Caco-2 (cell line): ENCODE measurements around the gene MAD1L1. TPM values are rescaled to one million over a fixed set of nuclear protein-coding genes. Genes with fewer than 3 reads are reported as not detected.

Experiments used
- BruUV-seq: library from RNA; stranded (reverse); fragments of 400-500 nt; replicated peaks from 2 replicates; lab custom pipeline; 2021; lab: Mats Ljungman, UMichigan
- CTCF ChIA-PET: fragments of 300-600 bp; sonication (Branson Sonifier 250); formaldehyde crosslinking; loops from one replicate; lab custom pipeline; 2022; ENCODE audit warnings: antibody characterized with exemption; lab: Charles Lee
- POLR2A ChIA-PET: fragments of 300-600 bp; sonication (Branson Sonifier 250); formaldehyde crosslinking; loops from one replicate; lab custom pipeline; 2022; ENCODE audit warnings: antibody characterized with exemption; lab: Charles Lee
- DNase-seq, 2 experiments: peaks; one replicate each; pipeline versions ENCODE4 v3.0.0 to v3.0.0-alpha.2; 2020 to 2022
- H3K27me3 ChIP-seq: replicated peaks from 2 replicates; pipeline ENCODE4 v1.6.0; 2011; ENCODE audit warnings: low read length; ENCODE audit not compliant: control insufficient read depth, insufficient read depth
- H3K36me3 ChIP-seq: 2 replicates; pipeline ENCODE4 v1.5.1; 2011; ENCODE audit warnings: low read length; ENCODE audit not compliant: control insufficient read depth, insufficient read depth
- H3K4me1 ChIP-seq: fragments of 250-450 bp; sonication (Bioruptor Pico); 2 replicates; pipeline ENCODE4 v1.5.1; 2020; ENCODE audit warnings: mild to moderate bottlenecking
- H3K4me3 ChIP-seq: 2 replicates; pipeline ENCODE4 v1.5.1; 2011; ENCODE audit warnings: low read depth, mild to moderate bottlenecking, control low read depth, low read length
- H3K9me3 ChIP-seq: fragments of 250-450 bp; sonication (Bioruptor Pico); 2 replicates; pipeline ENCODE4 v1.5.1; 2020; ENCODE audit warnings: mild to moderate bottlenecking, moderate library complexity
- H3K27ac Mint-ChIP-seq: one replicate; pipeline ENCODE4 v1.8.0; 2022; ENCODE audit warnings: mixed read lengths; ENCODE audit not compliant: unreplicated experiment
- H3K27me3 Mint-ChIP-seq: one replicate; pipeline ENCODE4 v1.8.0; 2022; ENCODE audit warnings: mixed read lengths; ENCODE audit not compliant: insufficient read depth, unreplicated experiment
- H3K36me3 Mint-ChIP-seq: one replicate; pipeline ENCODE4 v1.8.0; 2022; ENCODE audit warnings: mild to moderate bottlenecking, mixed read lengths; ENCODE audit not compliant: insufficient read depth, unreplicated experiment
- H3K4me1 Mint-ChIP-seq: one replicate; pipeline ENCODE4 v1.8.0; 2022; ENCODE audit warnings: low read depth, mixed read lengths; ENCODE audit not compliant: unreplicated experiment
- H3K4me3 Mint-ChIP-seq: one replicate; pipeline ENCODE4 v1.8.0; 2022; ENCODE audit warnings: mild to moderate bottlenecking, moderate library complexity, mixed read lengths; ENCODE audit not compliant: unreplicated experiment
- H3K9me3 Mint-ChIP-seq: one replicate; pipeline ENCODE4 v1.8.0; 2022; ENCODE audit warnings: mixed read lengths; ENCODE audit not compliant: unreplicated experiment
- intact Hi-C: fragments of 100-400 bp; cut with micrococcal nuclease; formaldehyde crosslinking; loops from one replicate; pipeline ENCODE4 v1.10.0; 2022; ENCODE audit not compliant: unreplicated experiment
- total RNA-seq: library from RNA; stranded (reverse); gene quantifications from 2 replicates; pipeline ENCODE4 v1.2.3, GENCODE V29; 2022
- TF ChIP-seq, protein P1 (sequence below), 2 experiments: fragments of 200-600 bp in 1 of 2; IDR thresholded peaks; 1 replicate in 1 of 2; 2 replicates in 1 of 2; pipeline versions ENCODE4 v1.5.1 to v1.8.0; 2011 to 2022; ENCODE audit warnings: antibody characterized with exemption in 1 of 2, control low read depth in 1 of 2, inconsistent platforms in 1 of 2, low read depth in 1 of 2, low read length in 1 of 2, mild to moderate bottlenecking in 1 of 2, moderate library complexity in 1 of 2; ENCODE audit not compliant: insufficient read depth in 1 of 2, severe bottlenecking in 1 of 2, unreplicated experiment in 1 of 2

MAD1L1 gene
- total RNA-seq, 1 experiment from 2014 or later, result 58.6 TPM

DNA sequence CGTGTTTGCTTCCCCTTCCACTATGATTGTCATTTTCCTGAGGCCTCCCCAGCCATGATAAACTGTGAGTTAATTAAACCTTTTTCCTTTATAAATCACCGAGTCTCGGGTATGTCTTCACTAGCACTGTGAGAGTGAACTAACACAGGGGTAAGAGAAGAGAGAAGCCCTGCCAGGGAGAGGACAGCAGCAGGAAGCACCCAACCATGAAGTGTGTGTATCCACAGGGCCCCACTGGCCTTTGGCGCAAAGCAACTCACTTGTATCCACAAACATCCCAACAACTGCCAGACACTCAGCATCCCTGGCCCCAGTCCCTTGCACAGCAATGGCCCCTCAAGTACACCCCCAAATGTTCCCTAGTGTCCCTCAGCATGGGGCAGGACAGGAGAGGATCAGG, 115.1 kb downstream of the MAD1L1 start:
- no peak overlapping the region for H3K27ac Mint-ChIP-seq
- POLR2A ChIA-PET, result no interaction called here
- no peak for DNase-seq
- Histone ChIP-seq H3K9me3 (no peaks in the 10 kb centered on the region), H3K4me3 (no peak overlapping the region), H3K4me1 (no peaks in the 10 kb centered on the region), H3K36me3 (no peaks in the 10 kb centered on the region), H3K27me3 (no peaks in the 10 kb centered on the region)
- intact Hi-C loops, result no loop called here
- TF ChIP-seq, protein P1, sequence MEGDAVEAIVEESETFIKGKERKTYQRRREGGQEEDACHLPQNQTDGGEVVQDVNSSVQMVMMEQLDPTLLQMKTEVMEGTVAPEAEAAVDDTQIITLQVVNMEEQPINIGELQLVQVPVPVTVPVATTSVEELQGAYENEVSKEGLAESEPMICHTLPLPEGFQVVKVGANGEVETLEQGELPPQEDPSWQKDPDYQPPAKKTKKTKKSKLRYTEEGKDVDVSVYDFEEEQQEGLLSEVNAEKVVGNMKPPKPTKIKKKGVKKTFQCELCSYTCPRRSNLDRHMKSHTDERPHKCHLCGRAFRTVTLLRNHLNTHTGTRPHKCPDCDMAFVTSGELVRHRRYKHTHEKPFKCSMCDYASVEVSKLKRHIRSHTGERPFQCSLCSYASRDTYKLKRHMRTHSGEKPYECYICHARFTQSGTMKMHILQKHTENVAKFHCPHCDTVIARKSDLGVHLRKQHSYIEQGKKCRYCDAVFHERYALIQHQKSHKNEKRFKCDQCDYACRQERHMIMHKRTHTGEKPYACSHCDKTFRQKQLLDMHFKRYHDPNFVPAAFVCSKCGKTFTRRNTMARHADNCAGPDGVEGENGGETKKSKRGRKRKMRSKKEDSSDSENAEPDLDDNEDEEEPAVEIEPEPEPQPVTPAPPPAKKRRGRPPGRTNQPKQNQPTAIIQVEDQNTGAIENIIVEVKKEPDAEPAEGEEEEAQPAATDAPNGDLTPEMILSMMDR (IDR thresholded peaks at IDR 0.05; ENCODE audit: insufficient read depth in 1 of 2, low read depth in 1 of 2, low read length in 1 of 2, severe bottlenecking in 1 of 2, unreplicated experiment in 1 of 2), result no peak
- no peaks in the 10 kb centered on the region for H3K27me3 Mint-ChIP-seq
- no peak overlapping the region for H3K4me3 Mint-ChIP-seq
- BruUV-seq, result no TSS peak
- H3K36me3 Mint-ChIP-seq, result peaks cover 21% of the 10 kb centered on the region
- no peaks in the 10 kb centered on the region for H3K9me3 Mint-ChIP-seq
- no peaks in the 10 kb centered on the region for H3K4me1 Mint-ChIP-seq
- CTCF ChIA-PET, result no interaction called here

DNA sequence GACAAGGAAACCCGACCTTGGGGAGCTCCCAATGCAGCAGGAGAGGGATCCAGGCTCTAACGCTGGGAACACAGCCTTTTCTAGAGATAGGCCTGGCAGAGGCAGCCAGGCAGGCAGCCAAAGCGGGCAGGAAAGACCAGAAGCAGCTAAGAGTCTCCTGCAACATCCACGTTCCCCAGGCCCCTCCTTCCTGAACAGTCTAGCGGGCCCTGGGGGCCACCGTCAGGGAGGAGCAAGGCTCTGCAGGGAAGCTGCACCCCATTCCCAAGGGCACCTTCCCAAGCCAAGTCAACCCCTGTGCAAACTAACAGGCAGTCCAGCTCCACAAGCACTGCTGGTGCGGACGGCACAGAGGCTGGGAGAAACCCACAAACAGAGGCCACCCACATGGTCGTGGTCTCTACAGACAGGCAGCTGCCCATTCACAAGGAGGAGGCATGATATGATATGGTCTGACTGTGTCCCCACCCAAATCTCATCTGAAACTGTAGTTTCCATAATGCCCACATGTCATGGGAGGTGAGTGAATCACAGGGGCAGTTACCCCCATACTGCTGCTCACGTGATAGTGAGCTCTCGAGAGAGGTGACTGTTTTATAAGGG, 115.7 kb downstream of the MAD1L1 start:
- TF ChIP-seq, protein P1 (IDR thresholded peaks at IDR 0.05; ENCODE audit: insufficient read depth in 1 of 2, low read depth in 1 of 2, low read length in 1 of 2, severe bottlenecking in 1 of 2, unreplicated experiment in 1 of 2), result no peak
- no peaks in the 10 kb centered on the region for H3K9me3 Mint-ChIP-seq
- no peak overlapping the region for H3K27ac Mint-ChIP-seq
- no peak overlapping the region for H3K4me3 Mint-ChIP-seq
- intact Hi-C loops, result no loop called here
- peaks cover 27% of the 10 kb centered on the region for H3K36me3 Mint-ChIP-seq
- H3K4me1 Mint-ChIP-seq, result no peaks in the 10 kb centered on the region
- no peaks in the 10 kb centered on the region for H3K27me3 Mint-ChIP-seq
- Histone ChIP-seq H3K36me3 (peaks cover 2% of the 10 kb centered on the region; the same call in 1 of the 2 replicates), H3K27me3 (no peaks in the 10 kb centered on the region), H3K9me3 (no peaks in the 10 kb centered on the region), H3K4me1 (no peaks in the 10 kb centered on the region), H3K4me3 (no peak overlapping the region)
- no peak for DNase-seq
- ChIA-PET POLR2A (no interaction called here), CTCF (no interaction called here)
- BruUV-seq, result no TSS peak

DNA sequence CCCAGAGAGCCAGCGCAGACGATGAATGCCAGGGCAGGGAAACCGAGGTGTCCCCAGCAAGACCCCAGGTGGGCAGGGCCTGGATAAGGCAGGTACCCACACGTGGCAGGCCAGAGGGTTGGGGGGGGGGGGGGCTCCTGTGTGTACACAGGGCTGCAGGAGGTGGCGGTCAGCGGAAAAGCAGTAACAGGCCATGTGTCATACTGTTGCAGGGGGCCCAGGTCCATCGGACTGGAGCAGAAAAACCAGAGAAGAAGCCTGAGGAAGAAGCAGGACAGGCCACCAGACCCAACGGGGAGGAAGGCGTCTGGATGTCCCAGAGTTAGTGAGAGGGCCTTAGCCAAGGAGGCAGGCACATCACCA, 116.3 kb downstream of the MAD1L1 start:
- Mint-ChIP-seq H3K36me3 (peaks cover 27% of the 10 kb centered on the region), H3K4me3 (no peak overlapping the region), H3K27ac (no peak overlapping the region), H3K4me1 (no peaks in the 10 kb centered on the region), H3K9me3 (no peaks in the 10 kb centered on the region), H3K27me3 (no peaks in the 10 kb centered on the region)
- no peak for DNase-seq
- H3K36me3 ChIP-seq, result peaks cover 2% of the 10 kb centered on the region; the same call in 1 of the 2 replicates
- CTCF ChIA-PET, result no interaction called here
- POLR2A ChIA-PET, result no interaction called here
- TF ChIP-seq, protein P1 (IDR thresholded peaks at IDR 0.05; ENCODE audit: insufficient read depth in 1 of 2, low read depth in 1 of 2, low read length in 1 of 2, severe bottlenecking in 1 of 2, unreplicated experiment in 1 of 2), result no peak
- H3K9me3 ChIP-seq, result no peaks in the 10 kb centered on the region
- no peak overlapping the region for H3K4me3 ChIP-seq
- no TSS peak for BruUV-seq
- peaks cover 1% of the 10 kb centered on the region; the same call in 1 of the 2 replicates for H3K4me1 ChIP-seq
- intact Hi-C loops, result no loop called here
- no peaks in the 10 kb centered on the region for H3K27me3 ChIP-seq
